KMS-11 (cell line): ENCODE data around the gene MRPS5.
A peak's percentile ranks its signal among the peaks of the same experiment; 100 is the strongest.

Experiments
- H2AFZ ChIP-seq: fragments of 200-600 bp; sonication (generic); 2 replicates; pipeline ENCODE4 v1.6.1; 2016; ENCODE audit warnings: antibody characterized with exemption, mixed run types, low read depth
- H3K27ac ChIP-seq: fragments of 200-600 bp; sonication (generic); 2 replicates; pipeline ENCODE4 v1.6.1; 2016; ENCODE audit warnings: mild to moderate bottlenecking, mixed run types
- H3K27me3 ChIP-seq: fragments of 200-600 bp; sonication (generic); 2 replicates; pipeline ENCODE4 v1.6.1; 2017; ENCODE audit warnings: mild to moderate bottlenecking, low read depth, mixed run types, moderate library complexity; ENCODE audit not compliant: insufficient read depth
- H3K36me3 ChIP-seq: fragments of 200-600 bp; sonication (generic); 2 replicates; pipeline ENCODE4 v1.6.1; 2017; ENCODE audit warnings: mild to moderate bottlenecking, mixed run types; ENCODE audit not compliant: insufficient read depth
- H3K4me1 ChIP-seq: fragments of 200-600 bp; sonication (generic); 2 replicates; pipeline ENCODE4 v1.6.1; 2016; ENCODE audit warnings: mild to moderate bottlenecking, low read depth, mixed run types; ENCODE audit not compliant: poor library complexity, severe bottlenecking
- H3K4me2 ChIP-seq: fragments of 200-600 bp; sonication (generic); 2 replicates; pipeline ENCODE4 v1.7.0; 2016; ENCODE audit warnings: mild to moderate bottlenecking, mixed run types
- H3K4me3 ChIP-seq: fragments of 200-600 bp; sonication (generic); IDR thresholded peaks from 2 replicates; pipeline ENCODE4 v1.6.1; 2017; ENCODE audit warnings: low read depth, low read length, mixed read lengths; ENCODE audit not compliant: insufficient read depth
- H3K79me2 ChIP-seq: fragments of 200-600 bp; sonication (generic); 2 replicates; pipeline ENCODE4 v1.6.1; 2016; ENCODE audit warnings: low read depth, mixed run types; ENCODE audit not compliant: insufficient read depth
- H3K9ac ChIP-seq: fragments of 200-600 bp; sonication (generic); 2 replicates; pipeline ENCODE4 v1.6.1; 2016; ENCODE audit warnings: mild to moderate bottlenecking, mixed run types
- H4K20me1 ChIP-seq: fragments of 200-600 bp; sonication (generic); 2 replicates; pipeline ENCODE4 v1.6.1; 2016; ENCODE audit warnings: mild to moderate bottlenecking, mixed run types; ENCODE audit not compliant: insufficient read depth
- TF ChIP-seq, protein P1 (sequence below): fragments of 200-600 bp; sonication (generic); conservative IDR thresholded peaks from 2 replicates; pipeline ENCODE4 v1.6.1; 2017; ENCODE audit warnings: low read depth, mild to moderate bottlenecking, antibody characterized with exemption, low read length, moderate library complexity, mixed read lengths

Gene MRPS5

GRCh38 chr2:95143838-95144237 is 22.2 kb upstream of the MRPS5 start:
- Histone ChIP-seq H3K27ac (no peak overlapping the region), H3K4me1 (no peaks in the 10 kb centered on the region), H3K9ac (no peak overlapping the region), H3K4me2 (no peak overlapping the region), H4K20me1 (no peaks in the 10 kb centered on the region), H3K4me3 (no peak overlapping the region), H3K36me3 (no peaks in the 10 kb centered on the region), H2AFZ (no peak overlapping the region), H3K27me3 (no peaks in the 10 kb centered on the region), H3K79me2 (no peaks in the 10 kb centered on the region)
- TF ChIP-seq, protein P1, sequence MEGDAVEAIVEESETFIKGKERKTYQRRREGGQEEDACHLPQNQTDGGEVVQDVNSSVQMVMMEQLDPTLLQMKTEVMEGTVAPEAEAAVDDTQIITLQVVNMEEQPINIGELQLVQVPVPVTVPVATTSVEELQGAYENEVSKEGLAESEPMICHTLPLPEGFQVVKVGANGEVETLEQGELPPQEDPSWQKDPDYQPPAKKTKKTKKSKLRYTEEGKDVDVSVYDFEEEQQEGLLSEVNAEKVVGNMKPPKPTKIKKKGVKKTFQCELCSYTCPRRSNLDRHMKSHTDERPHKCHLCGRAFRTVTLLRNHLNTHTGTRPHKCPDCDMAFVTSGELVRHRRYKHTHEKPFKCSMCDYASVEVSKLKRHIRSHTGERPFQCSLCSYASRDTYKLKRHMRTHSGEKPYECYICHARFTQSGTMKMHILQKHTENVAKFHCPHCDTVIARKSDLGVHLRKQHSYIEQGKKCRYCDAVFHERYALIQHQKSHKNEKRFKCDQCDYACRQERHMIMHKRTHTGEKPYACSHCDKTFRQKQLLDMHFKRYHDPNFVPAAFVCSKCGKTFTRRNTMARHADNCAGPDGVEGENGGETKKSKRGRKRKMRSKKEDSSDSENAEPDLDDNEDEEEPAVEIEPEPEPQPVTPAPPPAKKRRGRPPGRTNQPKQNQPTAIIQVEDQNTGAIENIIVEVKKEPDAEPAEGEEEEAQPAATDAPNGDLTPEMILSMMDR = no peak

DNA sequence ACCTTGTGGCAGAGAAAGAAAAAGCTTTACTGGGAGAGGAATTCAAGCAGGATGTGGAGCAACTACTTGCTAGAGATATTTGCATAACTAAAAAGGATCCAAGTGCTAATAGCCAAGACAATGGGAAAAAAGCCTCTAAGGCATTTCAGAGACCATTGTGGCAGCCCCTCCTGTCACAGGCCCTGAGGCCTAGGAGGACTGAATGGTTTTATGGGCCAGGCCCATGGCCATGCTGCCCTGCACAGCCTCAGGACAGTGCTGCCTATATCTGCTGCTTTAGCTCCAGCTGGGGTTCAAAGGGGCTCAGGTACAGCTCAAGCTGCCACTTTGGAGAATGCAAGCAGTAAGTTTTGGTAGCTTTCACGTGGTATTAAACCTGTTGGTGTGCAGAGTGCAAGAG is 17.1 kb upstream of the MRPS5 start:
- H3K4me2 ChIP-seq = no peak overlapping the region
- no peak overlapping the region for H3K27ac ChIP-seq
- H3K36me3 ChIP-seq = no peaks in the 10 kb centered on the region
- no peaks in the 10 kb centered on the region for H3K79me2 ChIP-seq
- no peaks in the 10 kb centered on the region for H4K20me1 ChIP-seq
- H3K27me3 ChIP-seq = no peaks in the 10 kb centered on the region
- H3K4me1 ChIP-seq = no peaks in the 10 kb centered on the region
- no peak overlapping the region for H2AFZ ChIP-seq
- no peak overlapping the region for H3K9ac ChIP-seq
- no peak overlapping the region for H3K4me3 ChIP-seq
- TF ChIP-seq, protein P1 = no peak

DNA sequence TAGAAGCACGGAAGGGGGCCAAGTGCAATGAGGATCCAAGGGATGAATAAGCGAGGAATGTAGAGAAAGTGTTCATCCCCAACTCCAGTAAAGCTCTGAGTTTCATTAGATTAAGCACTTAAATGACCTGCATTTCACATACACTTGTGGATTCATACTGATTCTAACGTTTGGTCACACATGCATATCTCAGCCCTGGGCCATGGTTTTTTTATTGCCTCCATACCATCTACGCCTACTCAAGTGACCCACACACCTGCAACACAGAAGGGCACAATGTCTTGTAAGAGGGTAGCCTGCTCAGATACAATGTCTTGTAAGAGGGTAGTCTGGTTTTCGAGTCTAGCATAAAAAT is 566 bp upstream of the MRPS5 start:
- Histone ChIP-seq H3K27me3 (no peaks in the 10 kb centered on the region), H3K27ac (no peak overlapping the region), H2AFZ (peak overlapping the region; percentile 79), H3K4me3 (no peak overlapping the region), H4K20me1 (no peaks in the 10 kb centered on the region), H3K9ac (no peak overlapping the region; the same call in 1 of the 2 replicates), H3K4me1 (peaks cover 7% of the 10 kb centered on the region), H3K79me2 (peaks cover 27% of the 10 kb centered on the region; the same call in 1 of the 2 replicates), H3K36me3 (no peaks in the 10 kb centered on the region), H3K4me2 (peak overlapping the region; percentile 82)
- TF ChIP-seq, protein P1 = no peak

GRCh38 chr2:95121093-95121406 is 558 bp downstream of the MRPS5 start:
- H2AFZ ChIP-seq = peak overlapping the region; percentile 79; the same call in 1 of the 2 replicates
- peaks cover 27% of the 10 kb centered on the region; the same call in 1 of the 2 replicates for H3K79me2 ChIP-seq
- H3K27me3 ChIP-seq = no peaks in the 10 kb centered on the region
- no peaks in the 10 kb centered on the region for H3K36me3 ChIP-seq
- H3K4me2 ChIP-seq = peak overlapping the region; percentile 48; the same call in 1 of the 2 replicates
- no peaks in the 10 kb centered on the region for H4K20me1 ChIP-seq
- peak overlapping the region; percentile 96 for H3K9ac ChIP-seq
- TF ChIP-seq, protein P1 = no peak
- peak overlapping the region; percentile 52 for H3K4me3 ChIP-seq
- H3K4me1 ChIP-seq = peaks cover 7% of the 10 kb centered on the region
- H3K27ac ChIP-seq = peak overlapping the region; percentile 77; the same call in 1 of the 2 replicates

- Histone ChIP-seq H3K9ac (no peak overlapping the region), H3K4me1 (peaks cover 7% of the 10 kb centered on the region), H3K36me3 (peaks cover 5% of the 10 kb centered on the region; the same call in 1 of the 2 replicates), H4K20me1 (no peaks in the 10 kb centered on the region), H3K79me2 (peaks cover 17% of the 10 kb centered on the region; the same call in 1 of the 2 replicates), H3K27me3 (no peaks in the 10 kb centered on the region), H2AFZ (no peak overlapping the region), H3K4me3 (no peak overlapping the region), H3K4me2 (no peak overlapping the region), H3K27ac (no peak overlapping the region)
- TF ChIP-seq, protein P1 = peak; percentile 36; the same call in 1 of the 2 replicates
These were observed 6.2 kb downstream of the MRPS5 start for GRCh38 chr2:95115418-95115817.
